K562 (cell line): Measurements from ENCODE around the gene MMP24. TPM values are rescaled to one million over a fixed set of nuclear protein-coding genes. Genes with fewer than 3 reads are reported as not detected.

Experiments
- ATAC-seq: fragments of 200-7000 bp; cut with Tn5 transposase; 3 replicates; pipeline ENCODE4 v1.9.1; 2020; ENCODE audit warnings: moderate library complexity
- BruUV-seq: library from RNA; stranded (reverse); fragments of 400-500 nt; replicated peaks from 2 replicates; lab custom pipeline; 2021; lab: Mats Ljungman, UMichigan
- CTCF ChIA-PET: fragments of 300-600 bp; formaldehyde crosslinking; extraction: SDS; loops from one replicate; lab custom pipeline; 2021; ENCODE audit warnings: low intra/inter-chr PET ratio; lab: Yijun Ruan, JAX
- POLR2A ChIA-PET: fragments of 300-600, 350-650 bp; sonication (Branson Sonifier 250); formaldehyde crosslinking; extraction: SDS; loops from one replicate; lab custom pipeline; 2021; ENCODE audit warnings: antibody characterized with exemption, inconsistent platforms; lab: Yijun Ruan, JAX
- DNase-seq, 4 experiments: peaks; one replicate each; pipeline versions ENCODE4 v3.0.0 to v3.0.0-alpha.2; 2011 to 2018; ENCODE audit warnings: low spot score in 3 of 4, mixed read lengths in 3 of 4; ENCODE audit errors: extremely low read depth in 1 of 4
- FAIRE-seq: peaks from 2 replicates; lab custom pipeline; 2011; peaks lifted over from hg19 to GRCh38; lab: Jason Lieb, UNC
- H2AFZ ChIP-seq: 2 replicates; pipeline ENCODE4 v1.6.0; 2011; ENCODE audit warnings: low read depth, low read length, control low read depth, inconsistent platforms
- H3K27ac ChIP-seq: fragments of 200-600 bp; 3 replicates; pipeline ENCODE4 v1.8.0; 2011; ENCODE audit warnings: low read depth, mild to moderate bottlenecking, control low read depth, inconsistent platforms, low read length, moderate library complexity, mixed read lengths; ENCODE audit errors: extremely low read depth
- H3K27me3 ChIP-seq, 2 experiments: fragments of 300-600 bp in 1 of 2; 2 replicates in 1 of 2; 3 replicates in 1 of 2; pipeline versions ENCODE4 v1.6.0 to v1.8.0; 2011; ENCODE audit warnings: inconsistent platforms in 2 of 2, low read length in 2 of 2, mild to moderate bottlenecking in 1 of 2, mixed read lengths in 1 of 2, moderate library complexity in 1 of 2; ENCODE audit not compliant: control insufficient read depth in 2 of 2, insufficient read depth in 2 of 2
- H3K36me3 ChIP-seq: fragments of 300-600 bp; 3 replicates; pipeline ENCODE4 v1.8.0; 2011; ENCODE audit warnings: mild to moderate bottlenecking, low read length, inconsistent platforms; ENCODE audit not compliant: control insufficient read depth, insufficient read depth
- H3K4me1 ChIP-seq, 2 experiments: fragments of 200-600 bp in 1 of 2; replicated peaks in 1 of 2; 2 replicates in 1 of 2; 3 replicates in 1 of 2; pipeline versions ENCODE4 v1.5.1 to v1.8.0; 2011; ENCODE audit warnings: inconsistent platforms in 2 of 2, low read length in 2 of 2, mild to moderate bottlenecking in 1 of 2, mixed read lengths in 1 of 2, moderate library complexity in 1 of 2; ENCODE audit not compliant: control insufficient read depth in 2 of 2, insufficient read depth in 2 of 2
- H3K4me2 ChIP-seq: 2 replicates; pipeline ENCODE4 v1.6.1; 2011; ENCODE audit warnings: low read length, control low read depth, inconsistent platforms, mixed read lengths; ENCODE audit not compliant: insufficient read depth
- H3K4me3 ChIP-seq: fragments of 200-600 bp; sonication (generic), shearing (Covaris generic); 2 replicates; pipeline ENCODE4 v1.5.1; 2016; ENCODE audit warnings: control low read depth, inconsistent platforms
- H3K79me2 ChIP-seq: fragments of 200-600 bp; 3 replicates; pipeline ENCODE4 v1.8.0; 2011; ENCODE audit warnings: low read length, inconsistent platforms; ENCODE audit not compliant: control insufficient read depth, insufficient read depth
- H3K9ac ChIP-seq, 2 experiments: 2 replicates each; pipeline versions ENCODE4 v1.6.0 to v1.6.1; 2011; ENCODE audit warnings: low read depth in 2 of 2, low read length in 2 of 2, control low read depth in 1 of 2, inconsistent platforms in 1 of 2, mild to moderate bottlenecking in 1 of 2, mixed read lengths in 1 of 2; ENCODE audit not compliant: insufficient read depth in 1 of 2
- H3K9me1 ChIP-seq: one replicate; pipeline ENCODE4 v1.6.0; 2011; ENCODE audit warnings: inconsistent platforms, mild to moderate bottlenecking, low read length, moderate library complexity; ENCODE audit not compliant: control insufficient read depth, insufficient read depth
- H3K9me3 ChIP-seq: replicated peaks from 2 replicates; pipeline ENCODE4 v1.5.1; 2011; ENCODE audit warnings: low read depth, low read length, inconsistent platforms; ENCODE audit not compliant: control insufficient read depth, insufficient read depth
- H4K20me1 ChIP-seq: replicated peaks from 2 replicates; pipeline ENCODE4 v1.6.1; 2011; ENCODE audit warnings: low read length, inconsistent platforms, mixed read lengths; ENCODE audit not compliant: control insufficient read depth, insufficient read depth
- CCAR2 ChIP-seq: fragments of 200-400 bp; formaldehyde crosslinking; IDR thresholded peaks from 2 replicates; pipeline ENCODE4 v1.6.1; 2017; ENCODE audit warnings: mild to moderate bottlenecking, low read depth, low read length
- CHCHD3 ChIP-seq: fragments of 250-450 bp; sonication (Bioruptor Pico); IDR thresholded peaks from 2 replicates; pipeline ENCODE4 v2.1.2; 2022; ENCODE audit warnings: mild to moderate bottlenecking
- CREB3 ChIP-seq: fragments of 450-650 bp; conservative IDR thresholded peaks from 2 replicates; pipeline ENCODE4 v1.6.1; 2016; ENCODE audit warnings: missing genetic modification characterization, low read depth, mild to moderate bottlenecking, missing compliant biosample characterization, moderate library complexity
- DPF2 ChIP-seq: fragments of 450-650 bp; IDR thresholded peaks from 2 replicates; pipeline ENCODE4 v1.6.1; 2016
- E2F6 ChIP-seq, 2 experiments: IDR thresholded peaks; 2 replicates each; pipeline ENCODE4 v1.6.1; 2011; ENCODE audit warnings: borderline replicate concordance in 1 of 2, control low read depth in 1 of 2, low read depth in 1 of 2, low read length in 1 of 2, mild to moderate bottlenecking in 1 of 2, mixed read lengths in 1 of 2, moderate library complexity in 1 of 2; ENCODE audit not compliant: insufficient read depth in 1 of 2, insufficient read length in 1 of 2, poor library complexity in 1 of 2, severe bottlenecking in 1 of 2; ENCODE audit errors: extremely low read depth in 1 of 2
- ILK ChIP-seq: fragments of 450-650 bp; IDR thresholded peaks from 2 replicates; pipeline ENCODE4 v1.6.1; 2016; ENCODE audit warnings: missing genetic modification characterization, low read depth, mild to moderate bottlenecking, missing compliant biosample characterization, moderate library complexity, borderline replicate concordance
- KDM1A ChIP-seq, 2 experiments: fragments of 450-650 bp; IDR thresholded peaks; 2 replicates each; pipeline ENCODE4 v1.6.1; 2016; ENCODE audit warnings: mild to moderate bottlenecking in 2 of 2
- POLR2AphosphoS2 ChIP-seq: IDR thresholded peaks from 2 replicates; pipeline ENCODE4 v1.6.1; 2012; ENCODE audit warnings: low read length, improper control_type of control experiment
- SNRNP70 ChIP-seq: fragments of 200-400 bp; formaldehyde crosslinking; optimal IDR thresholded peaks from 2 replicates; pipeline ENCODE3; 2017; ENCODE audit warnings: low read depth, low read length
- TAF1 ChIP-seq: IDR thresholded peaks from 2 replicates; pipeline ENCODE4 v1.6.1; 2011; ENCODE audit warnings: mild to moderate bottlenecking, low read length, moderate library complexity; ENCODE audit not compliant: insufficient read depth, control insufficient read depth, severe bottlenecking; ENCODE audit errors: extremely low read depth
- TEAD2 ChIP-seq: fragments of 450-650 bp; IDR thresholded peaks from 2 replicates; pipeline ENCODE4 v1.6.1; 2016; ENCODE audit warnings: missing genetic modification characterization, control low read depth, missing compliant biosample characterization
- ZNF239 ChIP-seq: fragments of 250-450 bp; sonication (Bioruptor Pico); IDR thresholded peaks from 2 replicates; pipeline ENCODE4 v1.4.0; 2020; ENCODE audit warnings: mild to moderate bottlenecking
- ZNF785 ChIP-seq: fragments of 250-450 bp; sonication (Bioruptor Pico); IDR thresholded peaks from 2 replicates; pipeline ENCODE4 v1.4.0; 2020; ENCODE audit warnings: mild to moderate bottlenecking
- WGBS: fragments of 100-300 bp; shearing (Covaris generic); methylation state at CpG from one replicate; pipeline ENCODE4 v1.1.6; 2016; ENCODE audit warnings: low coverage, mixed read lengths; ENCODE audit not compliant: insufficient coverage; ENCODE audit errors: missing lambda C conversion rate; 5-methylcytosine and 5-hydroxymethylcytosine counted together
- in situ Hi-C: fragments of 300-500 bp; cut with MboI; formaldehyde crosslinking; loops from 4 replicates; pipeline ENCODE4 v1.15.0; 2018; ENCODE audit warnings: inconsistent platforms, mixed read lengths
- intact Hi-C: fragments of 100-400 bp; cut with micrococcal nuclease; formaldehyde crosslinking; loops from 2 replicates; pipeline ENCODE4 v1.14.2; 2022
- polyA plus RNA-seq, 8 experiments: library from polyadenylated mRNA; depleted of rRNA in 4 of 8; stranded (reverse) in 5 of 8; unstranded in 3 of 8; fragments of >200 nt; fragmentation: Nextera tagmentation in 2 of 8; fragmentation: Illumina TruSeq in 1 of 8; extraction: Ambion mirVana in 2 of 8; extraction: Trizol in 1 of 8; gene quantifications; 2 replicates each; pipeline versions ENCODE4 v1.2.1 to v1.2.3, GENCODE V29; 2011 to 2014; ENCODE audit warnings: inconsistent platforms in 1 of 8, missing spikeins in 1 of 8
- total RNA-seq, 7 experiments: library from RNA; depleted of rRNA in 6 of 7; stranded (reverse); fragments of >200 nt in 6 of 7; fragmentation: Illumina TruSeq in 2 of 7; extraction: Trizol in 2 of 7; gene quantifications; 2 replicates each; pipeline versions ENCODE4 v1.2.1 to v1.2.3, GENCODE V29; 2011 to 2021; ENCODE audit warnings: low replicate concordance in 1 of 7
- TF ChIP-seq, protein P1 (sequence below): IDR thresholded peaks from 3 replicates; pipeline ENCODE4 v1.6.1; 2011; ENCODE audit warnings: borderline replicate concordance, mild to moderate bottlenecking, moderate library complexity; ENCODE audit not compliant: insufficient read length; ENCODE audit errors: extremely low read depth

MMP24 gene
- total and polyA plus RNA-seq, 9 of the 15 experiments (the other 6 are each of a cell fraction or from before 2014, with no cell fraction given) = 0.03 to 0.07 (median 0.03) TPM; not detected in 6

DNA sequence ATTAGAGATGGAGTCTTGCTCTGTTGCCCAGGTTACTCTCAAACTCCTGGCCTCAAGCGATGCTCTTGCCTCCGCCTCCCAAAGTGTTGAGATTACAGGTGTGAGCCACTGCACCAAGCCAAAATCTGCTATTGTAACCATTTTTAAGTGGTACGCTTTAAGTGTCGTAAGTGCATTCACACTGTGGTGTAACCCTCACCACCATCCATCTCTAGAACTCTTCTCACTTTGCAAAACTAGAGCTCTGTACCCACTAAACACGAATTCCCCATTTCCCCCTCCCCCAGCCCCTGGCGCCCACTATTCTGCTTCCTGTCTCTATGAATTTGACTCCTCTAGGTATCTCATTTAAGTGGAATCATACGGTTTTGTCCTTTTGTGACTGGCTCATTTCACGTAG is 68.6 kb downstream of the MMP24 start:
- FAIRE-seq (peak; percentile 26), ATAC-seq (no peak), DNase-seq (no peak)
- in situ Hi-C loops = no loop called here
- Histone ChIP-seq H3K4me1 (peaks cover 3 to 19% of the 10 kb centered on the region in 2 experiments; a peak in 4 of 5 replicates), H3K36me3 (no peaks in the 10 kb centered on the region), H3K27me3 (peaks cover 31 to 60% of the 10 kb centered on the region in 2 experiments), H3K79me2 (no peaks in the 10 kb centered on the region), H3K4me3 (no peak overlapping the region), H3K9me3 (no peaks in the 10 kb centered on the region), H4K20me1 (0 out of 2 replicates have a peak, but pooled peaks cover 4% of the 10 kb centered on the region), H3K9me1 (peaks cover 3% of the 10 kb centered on the region), H3K9ac (no peak overlapping the region), H3K4me2 (no peak overlapping the region)
- intact Hi-C loops = no loop called here
- no TSS peak for BruUV-seq
- ChIA-PET CTCF (no interaction called here), POLR2A (interaction anchor here (0.7 kb wide), 1 partner anchor 137 kb away, joined by 4 read pairs; no protein-coding TSS in a partner anchor)
- TF ChIP-seq ZNF785 (no peak), ZNF239 (CRISPR knock-in tag) (no peak), TEAD2 (tag) (no peak), CHCHD3 (CRISPR knock-in tag) (no peak), POLR2AphosphoS2 (no peak), KDM1A (IDR thresholded peaks at IDR 0.05) (no peak), DPF2 (no peak), SNRNP70 (no peak), CCAR2 (no peak), E2F6 (IDR thresholded peaks at IDR 0.05; ENCODE audit: borderline replicate concordance in 1 of 2, extremely low read depth in 1 of 2, insufficient read depth in 1 of 2, insufficient read length in 1 of 2, low read depth in 1 of 2, low read length in 1 of 2, poor library complexity in 1 of 2, severe bottlenecking in 1 of 2) (no peak), ILK (no peak), CREB3 (tag) (no peak), TAF1 (no peak)
- TF ChIP-seq, protein P1, sequence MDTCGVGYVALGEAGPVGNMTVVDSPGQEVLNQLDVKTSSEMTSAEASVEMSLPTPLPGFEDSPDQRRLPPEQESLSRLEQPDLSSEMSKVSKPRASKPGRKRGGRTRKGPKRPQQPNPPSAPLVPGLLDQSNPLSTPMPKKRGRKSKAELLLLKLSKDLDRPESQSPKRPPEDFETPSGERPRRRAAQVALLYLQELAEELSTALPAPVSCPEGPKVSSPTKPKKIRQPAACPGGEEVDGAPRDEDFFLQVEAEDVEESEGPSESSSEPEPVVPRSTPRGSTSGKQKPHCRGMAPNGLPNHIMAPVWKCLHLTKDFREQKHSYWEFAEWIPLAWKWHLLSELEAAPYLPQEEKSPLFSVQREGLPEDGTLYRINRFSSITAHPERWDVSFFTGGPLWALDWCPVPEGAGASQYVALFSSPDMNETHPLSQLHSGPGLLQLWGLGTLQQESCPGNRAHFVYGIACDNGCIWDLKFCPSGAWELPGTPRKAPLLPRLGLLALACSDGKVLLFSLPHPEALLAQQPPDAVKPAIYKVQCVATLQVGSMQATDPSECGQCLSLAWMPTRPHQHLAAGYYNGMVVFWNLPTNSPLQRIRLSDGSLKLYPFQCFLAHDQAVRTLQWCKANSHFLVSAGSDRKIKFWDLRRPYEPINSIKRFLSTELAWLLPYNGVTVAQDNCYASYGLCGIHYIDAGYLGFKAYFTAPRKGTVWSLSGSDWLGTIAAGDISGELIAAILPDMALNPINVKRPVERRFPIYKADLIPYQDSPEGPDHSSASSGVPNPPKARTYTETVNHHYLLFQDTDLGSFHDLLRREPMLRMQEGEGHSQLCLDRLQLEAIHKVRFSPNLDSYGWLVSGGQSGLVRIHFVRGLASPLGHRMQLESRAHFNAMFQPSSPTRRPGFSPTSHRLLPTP = no peak
- TF ChIP-seq, all 486 proteins: peak for 0
- no peak overlapping the region for H2AFZ ChIP-seq
- no peak overlapping the region for H3K27ac ChIP-seq
- 11% methylated on average over 8 of the region's 8 CpGs for whole genome bisulfite sequencing
